Measurements from ENCODE around the gene COL18A1.

COL18A1 gene

GRCh38 chr21:45363921-45364467 lies 41.0 kb upstream of the COL18A1 start:
- peak; percentile 79 for DNase-seq (ENCODE audit: low spot score)
- in situ Hi-C loops (cut with MboI; ENCODE audit: low pct_unique_long_range_greater_than_20kb, low sequenced_read_pairs, unreplicated experiment), result no loop called here
- no peak for TF ChIP-seq CTCF (IDR thresholded peaks at IDR 0.05; ENCODE audit: extremely low read depth, insufficient read depth, missing control alignments)

DNA sequence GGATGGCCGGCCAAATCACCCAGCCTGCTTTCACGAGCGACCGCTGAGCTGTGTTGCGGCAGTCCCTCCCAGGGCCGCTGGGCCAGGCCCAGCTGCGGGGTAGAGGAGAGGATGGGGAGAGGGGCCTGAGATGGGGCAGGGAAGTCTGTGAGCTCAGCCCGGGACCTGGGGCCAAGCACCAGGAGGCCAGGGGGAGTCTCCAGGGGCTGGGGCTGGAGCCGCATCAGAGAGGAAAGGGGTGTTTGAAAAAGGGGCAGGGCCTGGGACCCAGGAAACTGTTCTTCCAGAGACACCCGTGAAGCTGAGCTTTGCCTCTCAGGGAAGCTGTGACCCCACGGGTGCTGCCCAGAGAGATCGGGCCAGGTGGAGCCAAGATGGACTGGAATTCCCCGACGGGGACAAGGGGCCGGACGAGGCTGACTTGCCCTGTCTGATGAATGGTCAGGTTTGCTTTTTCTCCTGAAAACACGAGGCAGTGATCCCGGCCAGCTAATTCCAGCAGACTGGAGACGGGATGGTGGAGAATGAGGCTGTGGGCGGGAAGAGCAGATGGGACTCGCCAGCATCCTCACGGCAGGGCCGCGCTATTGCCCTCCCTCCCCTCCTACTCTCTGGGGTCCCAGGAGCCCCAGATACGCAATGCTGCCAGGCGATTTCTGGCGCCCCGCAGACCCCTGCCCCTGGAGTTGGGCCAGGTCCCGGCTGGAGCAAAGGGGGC lies 40.3 kb upstream of the COL18A1 start:
- no peak for TF ChIP-seq CTCF (IDR thresholded peaks at IDR 0.05; ENCODE audit: extremely low read depth, insufficient read depth, missing control alignments)
- DNase-seq (ENCODE audit: low spot score), result no peak
- in situ Hi-C loops (cut with MboI; ENCODE audit: low pct_unique_long_range_greater_than_20kb, low sequenced_read_pairs, unreplicated experiment), result no loop called here

DNA sequence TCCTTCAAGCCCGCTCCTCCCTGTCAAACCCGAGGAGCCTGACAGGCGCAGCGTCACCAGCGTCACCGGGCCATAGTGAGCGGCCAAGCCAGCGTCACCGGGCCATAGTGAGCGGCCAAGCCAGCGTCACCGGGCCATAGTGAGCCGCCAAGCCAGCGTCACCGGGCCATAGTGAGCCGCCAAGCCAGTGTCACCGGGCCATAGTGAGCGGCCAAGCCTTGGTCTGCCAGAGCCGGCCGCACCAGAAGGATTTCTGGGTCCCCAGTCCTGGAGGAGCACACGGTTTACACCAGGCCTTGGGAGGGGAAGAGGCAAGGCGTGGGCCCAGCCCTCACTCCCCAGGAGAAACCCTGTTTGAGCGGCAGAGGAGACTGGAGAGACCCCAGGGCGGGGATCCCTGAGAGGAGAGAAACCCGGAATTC lies 39.8 kb upstream of the COL18A1 start:
- no peak for DNase-seq (ENCODE audit: low spot score)
- no peak for TF ChIP-seq CTCF (IDR thresholded peaks at IDR 0.05; ENCODE audit: extremely low read depth, insufficient read depth, missing control alignments)
- in situ Hi-C loops (cut with MboI; ENCODE audit: low pct_unique_long_range_greater_than_20kb, low sequenced_read_pairs, unreplicated experiment), result no loop called here

DNA sequence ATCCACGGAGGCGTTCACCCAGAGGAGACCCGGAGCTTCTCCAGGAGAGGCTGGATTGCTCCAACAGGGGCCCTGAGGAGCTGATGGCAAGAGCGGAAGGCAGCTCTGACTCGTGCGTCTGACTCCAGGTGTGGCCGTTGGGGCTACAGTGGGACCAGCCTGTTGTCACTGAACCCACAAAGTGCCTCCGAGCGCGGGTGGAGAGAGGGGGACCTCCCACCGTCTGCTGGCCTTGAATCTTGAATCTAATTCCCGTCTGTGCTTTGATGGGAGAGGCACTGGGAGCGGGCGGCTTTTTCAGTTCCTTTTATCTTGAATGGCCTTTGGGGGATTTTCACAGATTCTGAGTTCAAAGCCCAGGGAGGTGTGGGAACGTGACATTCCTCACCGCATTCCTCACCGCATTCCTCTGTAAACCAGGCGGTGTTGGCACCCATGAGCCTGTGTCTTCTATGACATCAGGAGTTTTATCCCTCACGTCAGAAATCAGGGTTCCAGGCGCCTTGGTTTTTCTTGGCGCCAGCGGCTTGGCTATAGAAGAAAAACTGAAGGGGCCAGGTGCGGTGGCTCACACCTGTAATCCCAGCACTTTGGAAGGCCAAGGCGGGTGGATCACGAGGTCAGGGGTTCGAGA lies 39.2 kb upstream of the COL18A1 start:
- in situ Hi-C loops (cut with MboI; ENCODE audit: low pct_unique_long_range_greater_than_20kb, low sequenced_read_pairs, unreplicated experiment), result no loop called here
- TF ChIP-seq CTCF (IDR thresholded peaks at IDR 0.05; ENCODE audit: extremely low read depth, insufficient read depth, missing control alignments), result no peak
- no peak for DNase-seq (ENCODE audit: low spot score)

- no peak for DNase-seq (ENCODE audit: low spot score)
- in situ Hi-C loops (cut with MboI; ENCODE audit: low pct_unique_long_range_greater_than_20kb, low sequenced_read_pairs, unreplicated experiment), result no loop called here
- TF ChIP-seq CTCF (IDR thresholded peaks at IDR 0.05; ENCODE audit: extremely low read depth, insufficient read depth, missing control alignments), result no peak
Measured at GRCh38 chr21:45366476-45366875, 38.5 kb upstream of the COL18A1 start.

- no peak for DNase-seq (ENCODE audit: low spot score)
- in situ Hi-C loops (cut with MboI; ENCODE audit: low pct_unique_long_range_greater_than_20kb, low sequenced_read_pairs, unreplicated experiment), result no loop called here
- TF ChIP-seq CTCF (IDR thresholded peaks at IDR 0.05; ENCODE audit: extremely low read depth, insufficient read depth, missing control alignments), result no peak
Measured at GRCh38 chr21:45366931-45367401, 38.0 kb upstream of the COL18A1 start.
